DMS153 (cell line): ENCODE measurements around the gene AIFM2.
"Not testable (repeated sequence)": the region's sequence is repeated elsewhere in the genome, so short reads cannot be mapped to it uniquely, and the experiment has no call there.

ENCODE experiments used
- DNase-seq: peaks from one replicate; lab custom pipeline; 2025; lab: John Stamatoyannopoulos, UW

Gene AIFM2

GRCh38 chr10:70092389-70092718, 40.3 kb downstream of the AIFM2 start:
- DNase-seq = no peak

- no peak for DNase-seq
Measured at GRCh38 chr10:70090951-70091350, 41.7 kb downstream of the AIFM2 start.

- DNase-seq = no peak
Measured at GRCh38 chr10:70090013-70090412, 42.6 kb downstream of the AIFM2 start.

GRCh38 chr10:70088308-70088698, 44.3 kb downstream of the AIFM2 start:
- no peak for DNase-seq

- no peak for DNase-seq
Measured at GRCh38 chr10:70087616-70088307, 44.9 kb downstream of the AIFM2 start.

GRCh38 chr10:70085975-70086613, 46.5 kb downstream of the AIFM2 start:
- no peak for DNase-seq

- no peak for DNase-seq
Measured at GRCh38 chr10:70084189-70084588, 48.4 kb downstream of the AIFM2 start.

- not testable (repeated sequence) for DNase-seq
Measured at GRCh38 chr10:70080789-70081188, 51.8 kb downstream of the AIFM2 start.

- DNase-seq = no peak
Measured at GRCh38 chr10:70078937-70079336, 53.7 kb downstream of the AIFM2 start.

- no peak for DNase-seq
Measured at GRCh38 chr10:70078329-70078728, 54.3 kb downstream of the AIFM2 start.

- no peak for DNase-seq
Measured at GRCh38 chr10:70074971-70075370, 57.7 kb downstream of the AIFM2 start.

- no peak for DNase-seq
Measured at GRCh38 chr10:70074165-70074564, 58.5 kb downstream of the AIFM2 start.

GRCh38 chr10:70070834-70071233, 61.8 kb downstream of the AIFM2 start:
- no peak for DNase-seq

- no peak for DNase-seq
Measured at GRCh38 chr10:70069346-70069745, 63.3 kb downstream of the AIFM2 start.

GRCh38 chr10:70068925-70069324, 63.7 kb downstream of the AIFM2 start:
- DNase-seq = no peak

- DNase-seq = no peak
Measured at GRCh38 chr10:70067586-70067985, 65.0 kb downstream of the AIFM2 start.

- no peak for DNase-seq
Measured at GRCh38 chr10:70066190-70066589, 66.4 kb downstream of the AIFM2 start.

GRCh38 chr10:70064486-70064885, 68.1 kb downstream of the AIFM2 start:
- no peak for DNase-seq

- DNase-seq = no peak
Measured at GRCh38 chr10:70063418-70064098, 69.1 kb downstream of the AIFM2 start.
